HCT116 (cell line): Measurements from ENCODE around the gene THSD7B. TPM values are rescaled to one million over a fixed set of nuclear protein-coding genes. Genes with fewer than 3 reads are reported as not detected.

Source experiments
- CTCF ChIP-seq, 3 experiments: fragments of 200-600 bp in 1 of 3; sonication (generic) in 1 of 3; IDR thresholded peaks in 2 of 3; conservative IDR thresholded peaks in 1 of 3; 2 replicates each; pipeline ENCODE4 v1.5.1; 2012 to 2017; ENCODE audit warnings: low read depth in 2 of 3, low read length in 2 of 3, antibody characterized with exemption in 1 of 3, borderline replicate concordance in 1 of 3, control low read depth in 1 of 3, mild to moderate bottlenecking in 1 of 3, mixed read lengths in 1 of 3, mixed run types in 1 of 3, moderate library complexity in 1 of 3; ENCODE audit not compliant: insufficient read depth in 1 of 3
- EGR1 ChIP-seq: IDR thresholded peaks from 2 replicates; pipeline ENCODE4 v1.6.1; 2012; ENCODE audit warnings: low read depth
- ELF1 ChIP-seq: IDR thresholded peaks from 2 replicates; pipeline ENCODE4 v1.6.1; 2012; ENCODE audit warnings: low read depth, borderline replicate concordance
- SIN3A ChIP-seq: IDR thresholded peaks from 2 replicates; pipeline ENCODE4 v1.6.1; 2012; ENCODE audit warnings: low read depth
- SRF ChIP-seq: IDR thresholded peaks from 2 replicates; pipeline ENCODE4 v1.6.1; 2012; ENCODE audit warnings: low read depth
- TCF7L2 ChIP-seq: IDR thresholded peaks from 2 replicates; pipeline ENCODE4 v1.7.0; 2011; ENCODE audit warnings: borderline replicate concordance, inconsistent platforms; ENCODE audit not compliant: insufficient read depth, insufficient read length; ENCODE audit errors: extremely low read depth
- YY1 ChIP-seq: IDR thresholded peaks from 2 replicates; pipeline ENCODE4 v1.6.1; 2011; ENCODE audit warnings: low read length, low read depth, moderate library complexity, mild to moderate bottlenecking; ENCODE audit not compliant: insufficient replicate concordance; ENCODE audit errors: extremely low read depth
- total RNA-seq: library from RNA; stranded (reverse); gene quantifications from one replicate; pipeline ENCODE4 v1.2.1, GENCODE V29; 2021; ENCODE audit not compliant: unreplicated experiment

The THSD7B gene
- total RNA-seq, 1 experiment from 2014 or later: not detected

GRCh38 chr2:137724912-137725311 lies 959.6 kb downstream of the THSD7B start (continued):
- TF ChIP-seq CTCF (IDR thresholded peaks at IDR 0.05 in 2 of 3, conservative IDR thresholded peaks at IDR 0.05 in 1 of 3; ENCODE audit: borderline replicate concordance in 1 of 3, insufficient read depth in 1 of 3, low read depth in 2 of 3, low read length in 2 of 3) (no peak), ELF1 (no peak), SIN3A (no peak), EGR1 (no peak), YY1 (no peak), TCF7L2 (no peak), SRF (no peak)
